Measurements from ENCODE around the gene DCANP1. TPM values are rescaled to one million over a fixed set of nuclear protein-coding genes. Genes with fewer than 3 reads are reported as not detected.

DCANP1 gene
- total and polyA plus RNA-seq, 2 experiments from 2014 or later = not detected

- Histone ChIP-seq H3K27ac (no peak overlapping the region), H3K27me3 (peaks cover 98% of the 10 kb centered on the region)
These were observed 41.7 kb upstream of the DCANP1 start for GRCh38 chr5:135488727-135489465.

GRCh38 chr5:135487839-135488514 is 40.8 kb upstream of the DCANP1 start:
- H3K27ac ChIP-seq = no peak overlapping the region
- H3K4me1 ChIP-seq (ENCODE audit: low read depth) = no peaks in the 10 kb centered on the region
- H3K36me3 ChIP-seq = no peaks in the 10 kb centered on the region
- peaks cover 98% of the 10 kb centered on the region for H3K27me3 ChIP-seq
- no peak overlapping the region for H3K4me3 ChIP-seq
- no peak for TF ChIP-seq CTCF (IDR thresholded peaks at IDR 0.05; ENCODE audit: low read depth, low read length)
- no peak for DNase-seq (ENCODE audit: low read depth in 1 of 2, low spot score in 1 of 2)
- H3K9me3 ChIP-seq (ENCODE audit: low read depth) = no peaks in the 10 kb centered on the region

More at GRCh38 chr5:135488727-135489465, 41.7 kb upstream of the DCANP1 start:
- peak; percentile 67 to 79 for DNase-seq (ENCODE audit: low read depth in 1 of 2, low spot score in 1 of 2)
- Histone ChIP-seq H3K4me3 (peak overlapping the region; percentile 21), H3K36me3 (no peaks in the 10 kb centered on the region), H3K9me3 (ENCODE audit: low read depth) (no peaks in the 10 kb centered on the region), H3K4me1 (ENCODE audit: low read depth) (no peaks in the 10 kb centered on the region)
- TF ChIP-seq CTCF (IDR thresholded peaks at IDR 0.05; ENCODE audit: low read depth, low read length) = no peak

- H3K4me3 ChIP-seq = no peak overlapping the region
- H3K4me1 ChIP-seq (ENCODE audit: low read depth) = no peaks in the 10 kb centered on the region
- H3K27ac ChIP-seq = no peak overlapping the region
- TF ChIP-seq CTCF (IDR thresholded peaks at IDR 0.05; ENCODE audit: low read depth, low read length) = no peak
- H3K36me3 ChIP-seq = no peaks in the 10 kb centered on the region
- peaks cover 98% of the 10 kb centered on the region for H3K27me3 ChIP-seq
- DNase-seq (ENCODE audit: low read depth in 1 of 2, low spot score in 1 of 2) = no peak
- H3K9me3 ChIP-seq (ENCODE audit: low read depth) = no peaks in the 10 kb centered on the region
These were observed 39.9 kb upstream of the DCANP1 start for GRCh38 chr5:135487037-135487395.

DNA sequence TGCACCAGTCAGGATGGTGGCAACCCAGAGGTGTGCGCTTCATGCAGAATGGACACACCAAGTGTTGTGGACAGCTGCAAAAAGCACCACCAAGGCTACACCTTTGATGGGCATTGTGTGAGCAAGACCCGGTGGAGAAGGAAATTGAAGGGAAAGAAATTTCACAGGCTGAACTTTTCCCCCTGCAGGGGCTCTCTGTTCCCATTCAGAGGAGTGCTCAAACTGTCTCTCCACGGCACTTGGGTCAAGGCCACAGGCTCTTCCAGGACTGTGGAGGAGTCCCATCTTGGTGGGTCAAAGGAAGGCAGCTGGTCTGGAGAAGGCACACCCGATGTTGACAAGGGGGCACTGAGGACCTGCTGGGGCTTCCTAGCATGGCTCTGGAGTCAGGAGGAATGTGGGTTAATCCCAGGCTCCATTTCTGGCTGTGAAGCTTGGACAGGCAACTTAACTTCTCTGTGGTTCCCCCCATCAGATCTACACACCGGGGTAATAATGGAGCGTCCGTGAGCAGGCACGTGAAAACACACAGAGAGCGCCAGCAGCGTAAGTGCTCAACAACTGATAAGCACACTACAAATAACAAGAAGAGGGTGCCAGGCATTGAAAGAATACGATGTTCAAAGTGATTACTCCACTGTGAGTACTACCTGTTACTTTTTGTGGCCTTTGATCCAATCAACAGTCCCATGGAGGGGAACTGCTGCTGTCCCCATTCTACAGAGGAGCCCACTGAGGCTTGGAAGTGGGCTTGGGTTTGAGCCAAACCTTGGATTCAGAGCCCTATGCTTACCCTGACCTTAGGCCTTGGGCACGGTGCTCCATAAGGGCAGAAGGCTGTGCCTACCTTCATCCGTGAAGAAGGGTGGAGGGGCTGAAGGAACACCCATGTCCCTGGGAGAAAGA is 39.2 kb upstream of the DCANP1 start:
- H3K4me3 ChIP-seq = no peak overlapping the region
- H3K27ac ChIP-seq = no peak overlapping the region
- DNase-seq (ENCODE audit: low read depth in 1 of 2, low spot score in 1 of 2) = no peak
- H3K9me3 ChIP-seq (ENCODE audit: low read depth) = no peaks in the 10 kb centered on the region
- H3K4me1 ChIP-seq (ENCODE audit: low read depth) = no peaks in the 10 kb centered on the region
- no peak for TF ChIP-seq CTCF (IDR thresholded peaks at IDR 0.05; ENCODE audit: low read depth, low read length)
- peaks cover 98% of the 10 kb centered on the region for H3K27me3 ChIP-seq
- H3K36me3 ChIP-seq = no peaks in the 10 kb centered on the region

- no peaks in the 10 kb centered on the region for H3K4me1 ChIP-seq (ENCODE audit: low read depth)
These were observed 37.5 kb upstream of the DCANP1 start for GRCh38 chr5:135484674-135485086.

More at GRCh38 chr5:135484674-135485086, 37.5 kb upstream of the DCANP1 start:
- peak in 1 of 2 donors; percentile 30 for DNase-seq (ENCODE audit: low read depth in 1 of 2, low spot score in 1 of 2)
- no peak for TF ChIP-seq CTCF (IDR thresholded peaks at IDR 0.05; ENCODE audit: low read depth, low read length)
- no peak overlapping the region for H3K27ac ChIP-seq
- H3K4me3 ChIP-seq = no peak overlapping the region
- peaks cover 94% of the 10 kb centered on the region for H3K27me3 ChIP-seq
- no peaks in the 10 kb centered on the region for H3K9me3 ChIP-seq (ENCODE audit: low read depth)
- H3K36me3 ChIP-seq = no peaks in the 10 kb centered on the region

All from cardiac muscle cell (in vitro differentiated cells and primary cell).